GM12878 (cell line): ENCODE measurements around the gene ACAP1. TPM values are rescaled to one million over a fixed set of nuclear protein-coding genes. Genes with fewer than 3 reads are reported as not detected.
A peak's percentile ranks its signal among the peaks of the same experiment; 100 is the strongest.

ENCODE experiments used
- ASH2L ChIP-seq: fragments of 300-600, 200-600 bp; sonication (generic); IDR thresholded peaks from 2 replicates; pipeline ENCODE4 v1.6.1; 2017; ENCODE audit warnings: low read depth, mild to moderate bottlenecking, borderline replicate concordance
- ATF2 ChIP-seq: IDR thresholded peaks from 2 replicates; pipeline ENCODE4 v1.6.1; 2012; ENCODE audit warnings: low read length, inconsistent platforms
- ATF7 ChIP-seq: fragments of 450-650 bp; IDR thresholded peaks from 2 replicates; pipeline ENCODE4 v1.6.1; 2016; ENCODE audit warnings: low read depth, mild to moderate bottlenecking
- BHLHE40 ChIP-seq, 2 experiments: fragments of 450-650 bp in 1 of 2; IDR thresholded peaks; 2 replicates each; pipeline ENCODE4 v1.6.1; 2011 to 2017; ENCODE audit warnings: low read depth in 2 of 2, borderline replicate concordance in 1 of 2, improper control_type of control experiment in 1 of 2, low read length in 1 of 2, mild to moderate bottlenecking in 1 of 2
- BRCA1 ChIP-seq: IDR thresholded peaks from 2 replicates; pipeline ENCODE4 v1.6.1; 2011; ENCODE audit warnings: low read depth, low read length, improper control_type of control experiment
- CHD4 ChIP-seq: fragments of 200-600 bp; sonication (generic); IDR thresholded peaks from 2 replicates; pipeline ENCODE4 v1.6.1; 2016; ENCODE audit warnings: mild to moderate bottlenecking
- DPF2 ChIP-seq: fragments of 450-650 bp; IDR thresholded peaks from 2 replicates; pipeline ENCODE4 v1.6.1; 2017; ENCODE audit warnings: mild to moderate bottlenecking
- FOXM1 ChIP-seq: IDR thresholded peaks from 2 replicates; pipeline ENCODE4 v1.6.1; 2012; ENCODE audit warnings: low read depth, mild to moderate bottlenecking, inconsistent platforms, low read length, moderate library complexity
- GATAD2B ChIP-seq: fragments of 450-650 bp; conservative IDR thresholded peaks from 2 replicates; pipeline ENCODE4 v1.6.1; 2017; ENCODE audit warnings: low read depth, mild to moderate bottlenecking, moderate library complexity
- HCFC1 ChIP-seq: fragments of 150-350 bp; IDR thresholded peaks from 2 replicates; pipeline ENCODE4 v1.6.1; 2014; ENCODE audit warnings: low read length
- HDGF ChIP-seq: fragments of 450-650 bp; IDR thresholded peaks from 2 replicates; pipeline ENCODE4 v1.6.1; 2016; ENCODE audit warnings: antibody characterized with exemption
- IKZF2 ChIP-seq, 2 experiments: fragments of 450-650 bp; IDR thresholded peaks; 2 replicates each; pipeline ENCODE4 v1.6.1; 2017; ENCODE audit warnings: mild to moderate bottlenecking in 2 of 2, moderate library complexity in 2 of 2
- IRF3 ChIP-seq: fragments of 450-650 bp; IDR thresholded peaks from 2 replicates; pipeline ENCODE4 v1.6.1; 2014; ENCODE audit warnings: mild to moderate bottlenecking
- MLLT1 ChIP-seq: fragments of 450-650 bp; IDR thresholded peaks from 2 replicates; pipeline ENCODE4 v1.6.1; 2016; ENCODE audit warnings: mild to moderate bottlenecking
- MTA3 ChIP-seq: IDR thresholded peaks from 2 replicates; pipeline ENCODE4 v1.6.1; 2012; ENCODE audit warnings: low read length, inconsistent platforms, borderline replicate concordance
- NFYA ChIP-seq: IDR thresholded peaks from 2 replicates; pipeline ENCODE4 v1.6.1; 2011; ENCODE audit warnings: low read depth, mild to moderate bottlenecking, low read length, improper control_type of control experiment, borderline replicate concordance
- PAX5 ChIP-seq: IDR thresholded peaks from 2 replicates; pipeline ENCODE4 v1.6.1; 2011; ENCODE audit warnings: low read depth, low read length, borderline replicate concordance
- PKNOX1 ChIP-seq: fragments of 450-650 bp; IDR thresholded peaks from 2 replicates; pipeline ENCODE4 v1.6.1; 2016; ENCODE audit warnings: mild to moderate bottlenecking
- POLR2A ChIP-seq: IDR thresholded peaks from 2 replicates; pipeline ENCODE4 v1.6.1; 2011; ENCODE audit warnings: low read depth, mild to moderate bottlenecking, low read length
- POLR2AphosphoS5 ChIP-seq: IDR thresholded peaks from 2 replicates; pipeline ENCODE4 v1.6.1; 2011; ENCODE audit warnings: mild to moderate bottlenecking, low read length, inconsistent platforms
- SMARCA5 ChIP-seq: fragments of 450-650 bp; IDR thresholded peaks from 2 replicates; pipeline ENCODE4 v1.6.1; 2017; ENCODE audit warnings: mild to moderate bottlenecking
- SP1 ChIP-seq: IDR thresholded peaks from one replicate; pipeline ENCODE4 v1.6.1; 2011; ENCODE audit warnings: low read depth, low read length
- SUPT20H ChIP-seq: IDR thresholded peaks from 2 replicates; pipeline ENCODE4 v1.6.1; 2011; ENCODE audit warnings: low read depth, mild to moderate bottlenecking, low read length, moderate library complexity, borderline replicate concordance; ENCODE audit not compliant: control insufficient read depth
- TAF1 ChIP-seq: IDR thresholded peaks from 2 replicates; pipeline ENCODE4 v1.6.1; 2011; ENCODE audit warnings: mild to moderate bottlenecking, low read depth, low read length, borderline replicate concordance
- TBL1XR1 ChIP-seq: IDR thresholded peaks from 2 replicates; pipeline ENCODE4 v1.6.1; 2012; ENCODE audit warnings: low read depth, low read length, improper control_type of control experiment
- TCF12 ChIP-seq: IDR thresholded peaks from 2 replicates; pipeline ENCODE4 v1.6.1; 2011; ENCODE audit warnings: low read depth, mild to moderate bottlenecking, low read length
- WRNIP1 ChIP-seq: IDR thresholded peaks from 2 replicates; pipeline ENCODE4 v1.6.1; 2011; ENCODE audit warnings: low read depth, low read length, improper control_type of control experiment, borderline replicate concordance
- polyA plus RNA-seq, 11 experiments: library from polyadenylated mRNA; depleted of rRNA in 4 of 11; unstranded in 6 of 11; stranded (reverse) in 5 of 11; fragments of >200 nt; fragmentation: Nextera tagmentation in 4 of 11; fragmentation: Illumina TruSeq in 1 of 11; extraction: Ambion mirVana in 4 of 11; extraction: Trizol in 1 of 11; gene quantifications; 1 replicate in 1 of 11; 2 replicates in 10 of 11; pipeline versions ENCODE4 v1.2.1 to v1.2.3, GENCODE V29; 2011 to 2016; ENCODE audit warnings: inconsistent platforms in 2 of 11, missing spikeins in 2 of 11, low read depth in 1 of 11
- total RNA-seq, 4 experiments: library from RNA; depleted of rRNA in 3 of 4; stranded (reverse); fragments of >200 nt in 3 of 4; fragmentation: Illumina TruSeq in 1 of 4; extraction: Trizol in 1 of 4; gene quantifications; 2 replicates each; pipeline versions ENCODE4 v1.2.1 to v1.2.3, GENCODE V29; 2013 to 2021

ACAP1 gene
- total and polyA plus RNA-seq, 10 of the 15 experiments (the other 5 are each of a cell fraction or from before 2014, with no cell fraction given): 5.7 to 245 (median 118) TPM

GRCh38 chr17:7308625-7309433 is 27.5 kb upstream of the ACAP1 start (continued):
- no peak for TF ChIP-seq BRCA1
- TF ChIP-seq ASH2L: no peak
- peak; percentile 44 for TF ChIP-seq SP1
- no peak for TF ChIP-seq NFYA
- TF ChIP-seq ATF7: peak; percentile 55
- peak; percentile 92 for TF ChIP-seq POLR2AphosphoS5
- TF ChIP-seq TAF1: peak; percentile 64
- TF ChIP-seq SMARCA5: no peak
- peak; percentile 2; the same call in 1 of the 2 replicates for TF ChIP-seq MTA3
- no peak for TF ChIP-seq SUPT20H
- TF ChIP-seq POLR2A: peak; percentile 51
- TF ChIP-seq DPF2: no peak
- TF ChIP-seq IKZF2 (IDR thresholded peaks at IDR 0.05): peak; percentile 55 to 69; a peak in 3 of 4 replicates
- peak; percentile 65; the same call in 1 of the 2 replicates for TF ChIP-seq FOXM1
- TF ChIP-seq WRNIP1: peak; percentile 77
- TF ChIP-seq ATF2: peak; percentile 56
- no peak; the same call in 1 of the 2 replicates for TF ChIP-seq TBL1XR1
- TF ChIP-seq MLLT1: peak; percentile 86
- peak; percentile 14; the same call in 1 of the 2 replicates for TF ChIP-seq TCF12
- TF ChIP-seq GATAD2B: 0 out of 2 replicates have a peak, but pooled peaks have one; percentile 20
- TF ChIP-seq HCFC1: peak; percentile 49; the same call in 1 of the 2 replicates
- TF ChIP-seq PKNOX1: peak; percentile 50; the same call in 1 of the 2 replicates
- peak; percentile 30; the same call in 1 of the 2 replicates for TF ChIP-seq HDGF
- TF ChIP-seq CHD4: no peak
- peak; percentile 28 to 32; a peak in 2 of 4 replicates for TF ChIP-seq BHLHE40 (IDR thresholded peaks at IDR 0.05; ENCODE audit: borderline replicate concordance in 1 of 2, low read depth in 2 of 2, low read length in 1 of 2)
- TF ChIP-seq PAX5: no peak
- no peak for TF ChIP-seq IRF3
